DND-41 (cell line): ENCODE data around the gene TARBP2.

Source experiments
- EZH2 ChIP-seq: IDR thresholded peaks from 3 replicates; pipeline ENCODE4 v1.6.1; 2012; ENCODE audit warnings: borderline replicate concordance, low read depth, mild to moderate bottlenecking, moderate library complexity, low read length, inconsistent platforms; ENCODE audit not compliant: severe bottlenecking
- TF ChIP-seq, protein P1 (sequence below): IDR thresholded peaks from 2 replicates; pipeline ENCODE4 v1.5.1; 2012; ENCODE audit warnings: borderline replicate concordance, low read length, moderate library complexity, mild to moderate bottlenecking; ENCODE audit not compliant: poor library complexity, severe bottlenecking; ENCODE audit errors: extremely low read depth

DNA sequence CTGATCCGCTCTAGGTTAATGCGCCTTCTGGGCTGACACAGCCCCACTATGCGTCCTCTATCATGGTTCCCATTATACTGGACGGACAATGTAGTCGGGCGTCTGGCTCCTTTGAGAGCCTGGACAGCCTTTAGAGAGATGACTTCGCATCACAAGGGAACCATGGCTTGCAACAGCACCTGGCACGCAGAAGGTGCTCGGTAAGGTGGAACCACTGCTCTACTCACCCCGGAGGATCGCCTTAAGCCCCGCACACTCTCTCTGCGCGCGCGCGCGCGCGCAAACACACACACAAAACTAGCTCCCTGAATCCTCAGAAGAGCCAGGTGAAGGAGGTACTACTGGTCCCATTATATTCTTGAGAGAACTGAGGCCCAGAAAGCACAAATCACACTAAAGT is 8.9 kb upstream of the TARBP2 start:
- TF ChIP-seq, protein P1, sequence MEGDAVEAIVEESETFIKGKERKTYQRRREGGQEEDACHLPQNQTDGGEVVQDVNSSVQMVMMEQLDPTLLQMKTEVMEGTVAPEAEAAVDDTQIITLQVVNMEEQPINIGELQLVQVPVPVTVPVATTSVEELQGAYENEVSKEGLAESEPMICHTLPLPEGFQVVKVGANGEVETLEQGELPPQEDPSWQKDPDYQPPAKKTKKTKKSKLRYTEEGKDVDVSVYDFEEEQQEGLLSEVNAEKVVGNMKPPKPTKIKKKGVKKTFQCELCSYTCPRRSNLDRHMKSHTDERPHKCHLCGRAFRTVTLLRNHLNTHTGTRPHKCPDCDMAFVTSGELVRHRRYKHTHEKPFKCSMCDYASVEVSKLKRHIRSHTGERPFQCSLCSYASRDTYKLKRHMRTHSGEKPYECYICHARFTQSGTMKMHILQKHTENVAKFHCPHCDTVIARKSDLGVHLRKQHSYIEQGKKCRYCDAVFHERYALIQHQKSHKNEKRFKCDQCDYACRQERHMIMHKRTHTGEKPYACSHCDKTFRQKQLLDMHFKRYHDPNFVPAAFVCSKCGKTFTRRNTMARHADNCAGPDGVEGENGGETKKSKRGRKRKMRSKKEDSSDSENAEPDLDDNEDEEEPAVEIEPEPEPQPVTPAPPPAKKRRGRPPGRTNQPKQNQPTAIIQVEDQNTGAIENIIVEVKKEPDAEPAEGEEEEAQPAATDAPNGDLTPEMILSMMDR = no peak
- TF ChIP-seq EZH2 = no peak
